WTC11 (cell line): ENCODE results near the gene DOP1B. TPM values are rescaled to one million over a fixed set of nuclear protein-coding genes. Genes with fewer than 3 reads are reported as not detected.
"Not testable (repeated sequence)": the region's sequence is repeated elsewhere in the genome, so short reads cannot be mapped to it uniquely, and the experiment has no call there.

Experiments used
- ATAC-seq: fragments of 200-7000 bp; cut with Tn5 transposase; 2 replicates; pipeline ENCODE4 v1.10.0; 2021; ENCODE audit warnings: mild to moderate bottlenecking, moderate library complexity
- CTCF ChIA-PET: fragments of 300-600 bp; sonication (Branson Sonifier 250); formaldehyde crosslinking; loops from one replicate; lab custom pipeline; 2021; ENCODE audit warnings: antibody characterized with exemption; lab: Charles Lee
- POLR2A ChIA-PET: fragments of 350-600 bp; sonication (Branson Sonifier 250); formaldehyde crosslinking; loops from one replicate; lab custom pipeline; 2021; ENCODE audit warnings: antibody characterized with exemption; lab: Charles Lee
- DNase-seq: peaks from one replicate; pipeline ENCODE4 v3.0.0; 2021; ENCODE audit warnings: low spot score
- H3K27ac Mint-ChIP-seq: 2 replicates; pipeline ENCODE4 v1.8.0; 2021; ENCODE audit warnings: mixed read lengths
- H3K27me3 Mint-ChIP-seq: 2 replicates; pipeline ENCODE4 v1.8.0; 2021; ENCODE audit warnings: low read depth, mild to moderate bottlenecking, moderate library complexity, mixed read lengths
- H3K36me3 Mint-ChIP-seq: 2 replicates; pipeline ENCODE4 v1.8.0; 2021; ENCODE audit warnings: mixed read lengths
- H3K4me1 Mint-ChIP-seq: 2 replicates; pipeline ENCODE4 v1.8.0; 2022; ENCODE audit warnings: mixed read lengths
- H3K4me3 Mint-ChIP-seq: 2 replicates; pipeline ENCODE4 v1.8.0; 2021; ENCODE audit warnings: mild to moderate bottlenecking, moderate library complexity, mixed read lengths
- H3K9me3 Mint-ChIP-seq: 2 replicates; pipeline ENCODE4 v1.8.0; 2021; ENCODE audit warnings: mixed read lengths
- E2F4 ChIP-seq: sonication (generic); formaldehyde crosslinking; IDR thresholded peaks from 2 replicates; pipeline ENCODE4 v1.8.1; 2022; ENCODE audit warnings: low read depth, mild to moderate bottlenecking, moderate library complexity, missing genetic modification reagents, borderline replicate concordance
- ESRRA ChIP-seq: sonication (generic); formaldehyde crosslinking; IDR thresholded peaks from 2 replicates; pipeline ENCODE4 v1.8.1; 2022; ENCODE audit warnings: mild to moderate bottlenecking, missing genetic modification reagents, borderline replicate concordance
- ETV6 ChIP-seq: sonication (generic); formaldehyde crosslinking; IDR thresholded peaks from 2 replicates; pipeline ENCODE4 v1.8.1; 2022; ENCODE audit warnings: mild to moderate bottlenecking, missing genetic modification reagents
- FOXJ3 ChIP-seq: sonication (generic); formaldehyde crosslinking; IDR thresholded peaks from 2 replicates; pipeline ENCODE4 v1.9.0; 2021; ENCODE audit warnings: missing genetic modification reagents, mild to moderate bottlenecking, borderline replicate concordance
- FOXK1 ChIP-seq: sonication (generic); formaldehyde crosslinking; IDR thresholded peaks from 2 replicates; pipeline ENCODE4 v1.8.0; 2022; ENCODE audit warnings: mild to moderate bottlenecking, moderate library complexity, missing genetic modification reagents
- FOXP1 ChIP-seq: sonication (generic); formaldehyde crosslinking; IDR thresholded peaks from 2 replicates; pipeline ENCODE4 v1.8.0; 2022; ENCODE audit warnings: missing genetic modification reagents, mild to moderate bottlenecking, moderate library complexity, borderline replicate concordance
- GTF2I ChIP-seq: fragments of 250-450 bp; sonication (Bioruptor Pico); conservative IDR thresholded peaks from 2 replicates; pipeline ENCODE4 v1.4.0; 2021; ENCODE audit warnings: mild to moderate bottlenecking
- IRF2 ChIP-seq: sonication (generic); formaldehyde crosslinking; IDR thresholded peaks from 2 replicates; pipeline ENCODE4 v1.8.0; 2022; ENCODE audit warnings: low read depth, missing genetic modification reagents, borderline replicate concordance
- JUN ChIP-seq: sonication (generic); formaldehyde crosslinking; IDR thresholded peaks from 2 replicates; pipeline ENCODE4 v1.8.0; 2023; ENCODE audit warnings: mild to moderate bottlenecking, missing genetic modification reagents
- MLX ChIP-seq: sonication (generic); formaldehyde crosslinking; IDR thresholded peaks from 2 replicates; pipeline ENCODE4 v1.8.1; 2023; ENCODE audit warnings: mild to moderate bottlenecking, missing genetic modification reagents, moderate library complexity
- NR3C1 ChIP-seq: sonication (generic); formaldehyde crosslinking; conservative IDR thresholded peaks from 2 replicates; pipeline ENCODE4 v1.8.1; 2023; ENCODE audit warnings: low read depth, mild to moderate bottlenecking, missing genetic modification reagents
- SP1 ChIP-seq: sonication (generic); formaldehyde crosslinking; conservative IDR thresholded peaks from 2 replicates; pipeline ENCODE4 v1.8.1; 2022; ENCODE audit warnings: missing genetic modification reagents
- STAT6 ChIP-seq: sonication (generic); formaldehyde crosslinking; conservative IDR thresholded peaks from 2 replicates; pipeline ENCODE4 v1.8.1; 2023; ENCODE audit warnings: mild to moderate bottlenecking, low read depth, missing genetic modification reagents, moderate library complexity
- TCF7 ChIP-seq: sonication (generic); formaldehyde crosslinking; IDR thresholded peaks from 2 replicates; pipeline ENCODE4 v1.8.0; 2022; ENCODE audit warnings: mild to moderate bottlenecking, low read depth, missing genetic modification reagents, moderate library complexity
- ZNF121 ChIP-seq: sonication (generic); formaldehyde crosslinking; IDR thresholded peaks from 2 replicates; pipeline ENCODE4 v1.8.0; 2023; ENCODE audit warnings: missing genetic modification reagents
- ZNF281 ChIP-seq: sonication (generic); formaldehyde crosslinking; IDR thresholded peaks from 2 replicates; pipeline ENCODE4 v1.8.0; 2023; ENCODE audit warnings: mild to moderate bottlenecking, missing genetic modification reagents
- ZNF423 ChIP-seq: fragments of 250-450 bp; sonication (Bioruptor Pico); IDR thresholded peaks from 2 replicates; pipeline ENCODE4 v2.1.2; 2022; ENCODE audit warnings: mild to moderate bottlenecking, moderate library complexity
- total RNA-seq: library from RNA; stranded (reverse); gene quantifications from 3 replicates; pipeline ENCODE4 v1.2.3, GENCODE V29; 2021
- TF ChIP-seq, protein P1 (sequence below): fragments of 200-600 bp; IDR thresholded peaks from 2 replicates; pipeline ENCODE4 v1.8.0; 2022; ENCODE audit warnings: antibody characterized with exemption
- TF ChIP-seq, protein P2 (sequence below): sonication (generic); formaldehyde crosslinking; IDR thresholded peaks from 2 replicates; pipeline ENCODE4 v1.8.0; 2022; ENCODE audit warnings: mild to moderate bottlenecking, missing genetic modification reagents

Gene DOP1B
- total RNA-seq, 1 experiment from 2014 or later = 11.4 TPM

DNA sequence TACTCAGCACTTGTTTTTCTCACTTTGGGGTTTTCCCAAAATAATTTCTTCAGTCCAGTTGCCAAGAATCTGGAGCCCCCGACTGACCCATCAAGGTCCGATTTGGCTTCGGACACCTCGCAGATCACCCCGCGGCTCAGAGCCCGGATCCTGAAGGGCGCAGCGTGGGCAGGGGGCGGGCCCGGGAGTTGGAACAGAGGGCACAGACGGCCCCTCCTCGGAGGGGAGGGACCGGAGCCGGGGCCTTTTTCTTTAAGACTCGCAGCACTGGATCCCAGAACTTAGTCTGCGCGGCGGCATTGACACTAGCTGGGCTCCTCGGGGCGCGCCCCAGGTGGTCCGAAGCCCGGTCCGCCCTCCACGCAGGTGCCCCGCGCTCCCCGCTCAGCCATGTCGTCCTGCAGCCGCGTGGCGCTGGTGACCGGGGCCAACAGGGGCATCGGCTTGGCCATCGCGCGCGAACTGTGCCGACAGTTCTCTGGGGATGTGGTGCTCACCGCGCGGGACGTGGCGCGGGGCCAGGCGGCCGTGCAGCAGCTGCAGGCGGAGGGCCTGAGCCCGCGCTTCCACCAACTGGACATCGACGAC, 21.7 kb upstream of the DOP1B start, which contains the start of gene CBR3:
Gene CBR3, plus strand, starts transcription at position 277 of the 588 bp plus-strand sequence. Its CDS starts 114 bp downstream, at position 391.
- ATAC-seq (peak; percentile 4; the same call in 1 of the 2 replicates), DNase-seq (peak; percentile 30)
- no peak for TF ChIP-seq GTF2I (CRISPR knock-in tag)
- no peak for TF ChIP-seq TCF7
- TF ChIP-seq JUN (CRISPR knock-in tag) = no peak
- peak; percentile 45; the same call in 1 of the 2 replicates for TF ChIP-seq ZNF121
- peak; percentile 37; the same call in 1 of the 2 replicates for TF ChIP-seq FOXP1 (CRISPR knock-in tag)
- TF ChIP-seq ZNF423 (CRISPR knock-in tag) = peak; percentile 53
- TF ChIP-seq STAT6 (CRISPR knock-in tag) = no peak
- 0 out of 2 replicates have a peak, but pooled peaks have one; percentile 52 for TF ChIP-seq E2F4 (CRISPR knock-in tag)
- TF ChIP-seq, protein P1, sequence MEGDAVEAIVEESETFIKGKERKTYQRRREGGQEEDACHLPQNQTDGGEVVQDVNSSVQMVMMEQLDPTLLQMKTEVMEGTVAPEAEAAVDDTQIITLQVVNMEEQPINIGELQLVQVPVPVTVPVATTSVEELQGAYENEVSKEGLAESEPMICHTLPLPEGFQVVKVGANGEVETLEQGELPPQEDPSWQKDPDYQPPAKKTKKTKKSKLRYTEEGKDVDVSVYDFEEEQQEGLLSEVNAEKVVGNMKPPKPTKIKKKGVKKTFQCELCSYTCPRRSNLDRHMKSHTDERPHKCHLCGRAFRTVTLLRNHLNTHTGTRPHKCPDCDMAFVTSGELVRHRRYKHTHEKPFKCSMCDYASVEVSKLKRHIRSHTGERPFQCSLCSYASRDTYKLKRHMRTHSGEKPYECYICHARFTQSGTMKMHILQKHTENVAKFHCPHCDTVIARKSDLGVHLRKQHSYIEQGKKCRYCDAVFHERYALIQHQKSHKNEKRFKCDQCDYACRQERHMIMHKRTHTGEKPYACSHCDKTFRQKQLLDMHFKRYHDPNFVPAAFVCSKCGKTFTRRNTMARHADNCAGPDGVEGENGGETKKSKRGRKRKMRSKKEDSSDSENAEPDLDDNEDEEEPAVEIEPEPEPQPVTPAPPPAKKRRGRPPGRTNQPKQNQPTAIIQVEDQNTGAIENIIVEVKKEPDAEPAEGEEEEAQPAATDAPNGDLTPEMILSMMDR = no peak
- TF ChIP-seq SP1 (CRISPR knock-in tag) = peak; percentile 31; the same call in 1 of the 2 replicates
- TF ChIP-seq ETV6 (CRISPR knock-in tag) = no peak
- no peak for TF ChIP-seq MLX (CRISPR knock-in tag)
- no peak for TF ChIP-seq NR3C1
- 0 out of 2 replicates have a peak, but pooled peaks have one; percentile 27 for TF ChIP-seq ESRRA (CRISPR knock-in tag)
- TF ChIP-seq, protein P2, sequence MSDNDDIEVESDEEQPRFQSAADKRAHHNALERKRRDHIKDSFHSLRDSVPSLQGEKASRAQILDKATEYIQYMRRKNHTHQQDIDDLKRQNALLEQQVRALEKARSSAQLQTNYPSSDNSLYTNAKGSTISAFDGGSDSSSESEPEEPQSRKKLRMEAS = 0 out of 2 replicates have a peak, but pooled peaks have one; percentile 11
- TF ChIP-seq FOXK1 = 0 out of 2 replicates have a peak, but pooled peaks have one; percentile 48
- ChIA-PET POLR2A (no interaction called here), CTCF (interaction anchor here (3.9 kb wide), 1 partner anchor 9 kb away, joined by 19 read pairs; no protein-coding TSS in a partner anchor)
- H3K27ac Mint-ChIP-seq = no peak within 1 kb of the TSS; the same call in 1 of the 2 replicates
- peaks cover 37% of the 10 kb centered on the region for H3K4me1 Mint-ChIP-seq
- peak within 1 kb of the TSS; percentile 81 for H3K4me3 Mint-ChIP-seq
- peaks cover 46% of the 10 kb centered on the region for H3K27me3 Mint-ChIP-seq
- no peaks in the 10 kb centered on the region for H3K36me3 Mint-ChIP-seq
- no peaks in the 10 kb centered on the region for H3K9me3 Mint-ChIP-seq

DNA sequence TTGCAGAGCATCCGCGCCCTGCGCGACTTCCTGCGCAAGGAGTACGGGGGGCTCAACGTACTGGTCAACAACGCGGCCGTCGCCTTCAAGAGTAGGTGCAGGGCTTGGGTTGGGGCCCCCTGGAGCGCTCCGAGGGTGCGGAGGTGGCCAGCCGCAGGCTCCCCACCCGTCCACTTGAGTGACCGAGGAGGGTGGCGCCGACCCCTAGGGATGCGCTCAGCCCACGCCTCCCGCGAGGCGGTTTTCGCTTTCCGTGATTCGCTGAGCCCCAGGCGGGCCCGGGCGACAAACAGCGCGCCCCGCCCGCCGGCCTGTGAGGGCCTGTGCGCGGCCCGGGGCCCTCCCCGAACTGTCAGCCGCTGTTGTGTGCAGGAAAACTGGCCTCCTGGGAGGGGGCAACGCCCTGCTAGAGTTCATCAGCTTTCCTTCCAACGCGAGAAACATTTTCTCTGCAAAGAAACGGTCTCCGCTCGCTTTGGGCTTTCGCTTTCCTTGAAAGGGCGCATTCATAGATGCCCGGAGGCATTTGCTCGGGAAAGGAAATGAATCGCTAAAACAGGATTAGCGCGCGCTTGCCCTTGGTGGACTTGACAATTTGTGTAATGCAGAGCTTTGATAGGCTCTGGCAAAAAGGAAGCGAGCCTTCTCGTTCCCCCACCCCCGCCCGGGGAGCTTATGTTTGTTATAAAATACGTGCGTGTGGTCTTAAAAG, 21.1 kb upstream of the DOP1B start:
- Mint-ChIP-seq H3K9me3 (no peaks in the 10 kb centered on the region), H3K27me3 (peaks cover 43% of the 10 kb centered on the region), H3K27ac (no peak overlapping the region; the same call in 1 of the 2 replicates), H3K36me3 (no peaks in the 10 kb centered on the region), H3K4me3 (peak overlapping the region; percentile 81), H3K4me1 (peaks cover 34% of the 10 kb centered on the region)
- POLR2A ChIA-PET = no interaction called here
- peak; percentile 52 for DNase-seq
- TF ChIP-seq SP1 (CRISPR knock-in tag) (0 out of 2 replicates have a peak, but pooled peaks have one; percentile 1), IRF2 (CRISPR knock-in tag) (no peak), ZNF281 (CRISPR knock-in tag) (no peak), FOXJ3 (CRISPR knock-in tag) (no peak)
- CTCF ChIA-PET = interaction anchor here (2.2 to 3.9 kb wide), 3 partner anchors 10 to 74 kb away, joined by 6 to 25 read pairs (median 19); no protein-coding TSS in a partner anchor
- peak; percentile 46 for ATAC-seq

DNA sequence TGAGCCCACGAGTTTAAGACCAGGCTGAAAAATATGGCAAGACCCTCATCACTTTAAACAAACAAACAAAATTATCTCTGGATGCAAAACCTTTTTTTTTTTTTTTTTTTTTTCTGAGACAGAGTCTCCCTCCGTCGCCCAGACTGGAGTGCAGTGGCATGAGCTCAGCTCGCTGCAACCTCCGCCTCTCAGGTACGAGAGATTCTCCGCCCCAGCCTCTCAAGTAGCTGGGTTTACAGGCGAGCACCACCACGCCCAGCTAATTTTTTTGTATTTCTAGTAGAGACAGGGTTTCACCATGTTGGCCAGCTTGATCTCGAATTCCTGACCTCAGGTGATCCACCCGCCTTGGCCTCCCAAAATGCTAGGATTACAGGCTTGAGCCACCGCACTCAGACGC, 16.8 kb upstream of the DOP1B start:
- CTCF ChIA-PET = interaction anchor here (0.6 to 5.2 kb wide), 4 partner anchors 14 to 775 kb away, joined by 3 to 63 read pairs (median 5); no protein-coding TSS in a partner anchor
- H3K4me3 Mint-ChIP-seq, DNase-seq, H3K36me3 Mint-ChIP-seq, H3K9me3 Mint-ChIP-seq, H3K27ac Mint-ChIP-seq, ATAC-seq: not testable (repeated sequence)
- POLR2A ChIA-PET = interaction anchor here (0.7 to 0.8 kb wide), 2 partner anchors 10 to 142 kb away, joined by 4 to 9 read pairs; no protein-coding TSS in a partner anchor
- H3K27me3 Mint-ChIP-seq = peaks cover 18% of the 10 kb centered on the region
- peaks cover 28% of the 10 kb centered on the region for H3K4me1 Mint-ChIP-seq
